GM23248 (cell line): ENCODE measurements around the gene TVP23B.
"Not testable (repeated sequence)": the region's sequence is repeated elsewhere in the genome, so short reads cannot be mapped to it uniquely, and the experiment has no call there.

ENCODE experiments used
- EZH2 ChIP-seq: fragments of 200-600 bp; sonication (generic); IDR thresholded peaks from 2 replicates; pipeline ENCODE4 v1.6.1; 2018; ENCODE audit warnings: antibody characterized with exemption, mild to moderate bottlenecking; ENCODE audit not compliant: insufficient read depth, poor library complexity, severe bottlenecking
- EZH2phosphoT487 ChIP-seq: fragments of 200-600 bp; sonication (generic); IDR thresholded peaks from 2 replicates; pipeline ENCODE4 v1.6.1; 2018; ENCODE audit warnings: antibody characterized with exemption, moderate library complexity, mild to moderate bottlenecking, low read depth; ENCODE audit not compliant: insufficient read depth

GRCh38 chr17:18757368-18758044 is 23.5 kb upstream of the TVP23B start:
- TF ChIP-seq EZH2phosphoT487, EZH2: not testable (repeated sequence)
